ENCODE measurements around the gene TXNL4B. TPM values are rescaled to one million over a fixed set of nuclear protein-coding genes. Genes with fewer than 3 reads are reported as not detected.

TXNL4B gene
- total RNA-seq, 2 donors from 2014 or later: 3.7 to 38.6 TPM

- Histone ChIP-seq H3K27ac (no peak overlapping the region), H3K4me3 (no peak overlapping the region), H3K36me3 (no peaks in the 10 kb centered on the region), H3K27me3 (replicated peaks; ENCODE audit: insufficient read depth) (no peaks in the 10 kb centered on the region), H3K9me3 (no peaks in the 10 kb centered on the region), H3K4me1 (ENCODE audit: control insufficient read depth in 1 of 2, low read depth in 2 of 2) (no peaks in the 10 kb centered on the region)
- DNase-seq (ENCODE audit: low spot score): no peak
- no peak for TF ChIP-seq CTCF (IDR thresholded peaks at IDR 0.05)
- ATAC-seq (ENCODE audit: insufficient number of reproducible peaks, low FRiP score, low read depth): no peak
Measured at GRCh38 chr16:72122916-72123315, 29.5 kb upstream of the TXNL4B start.

- Histone ChIP-seq H3K9me3 (no peaks in the 10 kb centered on the region), H3K27ac (no peak overlapping the region), H3K36me3 (no peaks in the 10 kb centered on the region), H3K4me1 (ENCODE audit: control insufficient read depth in 1 of 2, low read depth in 2 of 2) (no peaks in the 10 kb centered on the region), H3K27me3 (replicated peaks; ENCODE audit: insufficient read depth) (no peaks in the 10 kb centered on the region), H3K4me3 (no peak overlapping the region)
- TF ChIP-seq CTCF (IDR thresholded peaks at IDR 0.05): no peak
- ATAC-seq (ENCODE audit: insufficient number of reproducible peaks, low FRiP score, low read depth) (no peak), DNase-seq (ENCODE audit: low spot score) (no peak)
Measured at GRCh38 chr16:72122308-72122707, 28.9 kb upstream of the TXNL4B start.

GRCh38 chr16:72120026-72120425 lies 26.6 kb upstream of the TXNL4B start:
- DNase-seq (ENCODE audit: low spot score): no peak
- no peak for ATAC-seq (ENCODE audit: insufficient number of reproducible peaks, low FRiP score, low read depth)

GRCh38 chr16:72113616-72113945 lies 20.2 kb upstream of the TXNL4B start:
- no peaks in the 10 kb centered on the region for H3K9me3 ChIP-seq
- no peak overlapping the region for H3K27ac ChIP-seq
- H3K4me1 ChIP-seq (ENCODE audit: control insufficient read depth in 1 of 2, low read depth in 2 of 2): no peaks in the 10 kb centered on the region
- H3K36me3 ChIP-seq: peaks cover 42% of the 10 kb centered on the region
- ATAC-seq (ENCODE audit: insufficient number of reproducible peaks, low FRiP score, low read depth): no peak
- no peak for DNase-seq (ENCODE audit: low spot score)
- no peak for TF ChIP-seq CTCF (IDR thresholded peaks at IDR 0.05)
- H3K27me3 ChIP-seq (replicated peaks; ENCODE audit: insufficient read depth): no peaks in the 10 kb centered on the region
- no peak overlapping the region for H3K4me3 ChIP-seq

More at GRCh38 chr16:72120026-72120425, 26.6 kb upstream of the TXNL4B start:
- TF ChIP-seq CTCF (IDR thresholded peaks at IDR 0.05): no peak
- no peaks in the 10 kb centered on the region for H3K36me3 ChIP-seq
- no peaks in the 10 kb centered on the region for H3K27me3 ChIP-seq (replicated peaks; ENCODE audit: insufficient read depth)
- no peaks in the 10 kb centered on the region for H3K4me1 ChIP-seq (ENCODE audit: control insufficient read depth in 1 of 2, low read depth in 2 of 2)
- H3K27ac ChIP-seq: no peak overlapping the region
- no peak overlapping the region for H3K4me3 ChIP-seq
- H3K9me3 ChIP-seq: no peaks in the 10 kb centered on the region

GRCh38 chr16:72112906-72113615 lies 19.6 kb upstream of the TXNL4B start:
- H3K9me3 ChIP-seq: no peaks in the 10 kb centered on the region
- no peak overlapping the region for H3K27ac ChIP-seq
- no peaks in the 10 kb centered on the region for H3K27me3 ChIP-seq (replicated peaks; ENCODE audit: insufficient read depth)
- no peaks in the 10 kb centered on the region for H3K4me1 ChIP-seq (ENCODE audit: control insufficient read depth in 1 of 2, low read depth in 2 of 2)
- no peak for TF ChIP-seq CTCF (IDR thresholded peaks at IDR 0.05)
- H3K36me3 ChIP-seq: peaks cover 47% of the 10 kb centered on the region
- DNase-seq (ENCODE audit: low spot score) (no peak), ATAC-seq (ENCODE audit: insufficient number of reproducible peaks, low FRiP score, low read depth) (no peak)
- no peak overlapping the region for H3K4me3 ChIP-seq

Data from thoracic aorta (tissue), 2 donors.